ENCODE measurements around the gene ACER3.
"Not testable (repeated sequence)": the region's sequence is repeated elsewhere in the genome, so short reads cannot be mapped to it uniquely, and the experiment has no call there.

GRCh38 chr11:76901622-76902021, 40.9 kb downstream of the ACER3 start:
- not testable (repeated sequence) for TF ChIP-seq CTCF, POLR2AphosphoS5 (IDR thresholded peaks at IDR 0.05)

Measured in upper lobe of left lung (tissue), 4 donors.